Skeletal muscle tissue (tissue), 4 donors: ENCODE results near the gene CDAN1. TPM values are rescaled to one million over a fixed set of nuclear protein-coding genes. Genes with fewer than 3 reads are reported as not detected.
"Not testable (repeated sequence)": the region's sequence is repeated elsewhere in the genome, so short reads cannot be mapped to it uniquely, and the experiment has no call there.

Experiments used
- H3K27ac ChIP-seq: one replicate; pipeline ENCODE4 v1.7.0; 2013; ENCODE audit warnings: mild to moderate bottlenecking, low read depth, low read length, inconsistent platforms
- H3K27me3 ChIP-seq, 3 donors: one replicate each; pipeline ENCODE4 v1.7.0; 2013; ENCODE audit warnings: low read length in 3 of 3; ENCODE audit not compliant: control insufficient read depth in 3 of 3, insufficient read depth in 3 of 3
- H3K36me3 ChIP-seq, 3 donors: one replicate each; pipeline ENCODE4 v1.7.0; 2013; ENCODE audit warnings: low read length in 3 of 3; ENCODE audit not compliant: control insufficient read depth in 3 of 3, insufficient read depth in 3 of 3
- H3K4me1 ChIP-seq, 3 donors: one replicate each; pipeline ENCODE4 v1.7.0; 2013; ENCODE audit warnings: low read length in 3 of 3, mild to moderate bottlenecking in 3 of 3; ENCODE audit not compliant: control insufficient read depth in 3 of 3, insufficient read depth in 3 of 3
- H3K4me3 ChIP-seq, 3 donors: one replicate each; pipeline ENCODE4 v1.7.0; 2013; ENCODE audit warnings: low read length in 3 of 3
- H3K9ac ChIP-seq, 3 donors: one replicate each; pipeline ENCODE4 v1.7.0; 2013; ENCODE audit warnings: low read length in 3 of 3, mild to moderate bottlenecking in 3 of 3, moderate library complexity in 2 of 3, low read depth in 1 of 3
- H3K9me3 ChIP-seq, 3 donors: one replicate each; pipeline ENCODE4 v1.7.0; 2013; ENCODE audit warnings: low read length in 3 of 3; ENCODE audit not compliant: control insufficient read depth in 3 of 3
- total RNA-seq: library from RNA; depleted of rRNA; stranded (reverse); fragments of >200 nt; gene quantifications from one replicate; pipeline ENCODE4 v1.2.3, GENCODE V29; 2014
- donor health status: Osteomylitis.

The CDAN1 gene
- total RNA-seq, result 9.9 TPM

GRCh38 chr15:42736793-42737528 is at the start of gene CDAN1:
TSS of gene CDAN1 (minus strand) at chr15:42737128. CDS start at chr15:42737102, 26 bp downstream.
- Histone ChIP-seq H3K36me3 (peaks cover 29 to 33% (median 31%) of the 10 kb centered on the region in 3 donors), H3K27ac (peak within 1 kb of the TSS; percentile 83), H3K27me3 (no peaks in the 10 kb centered on the region), H3K9ac (peak within 1 kb of the TSS; percentile 88 to 94 (median 91)), H3K4me1 (peaks cover 10 to 18% (median 15%) of the 10 kb centered on the region in 3 donors), H3K4me3 (peak within 1 kb of the TSS; percentile 82 to 96 (median 94)), H3K9me3 (no peaks in the 10 kb centered on the region)

DNA sequence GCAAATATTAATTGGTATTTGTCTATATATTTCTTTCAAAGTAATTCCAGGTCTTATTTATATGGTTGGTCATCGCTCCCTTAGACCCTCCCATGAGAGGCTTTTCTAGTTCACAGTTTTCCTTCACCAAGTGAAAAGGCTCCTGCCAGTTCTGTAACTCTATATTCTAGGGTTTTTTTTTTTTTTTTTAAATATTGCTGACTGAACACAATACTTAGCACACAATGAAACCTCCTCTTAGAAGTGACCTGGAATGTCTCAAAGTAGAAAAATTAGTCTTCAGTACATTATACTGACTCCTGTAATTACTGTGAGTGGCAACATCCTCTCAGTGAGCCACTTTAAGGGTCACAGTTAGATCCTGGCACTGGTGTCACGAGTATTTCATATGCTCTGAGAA is 48.6 kb upstream of the CDAN1 start:
- no peaks in the 10 kb centered on the region for H3K4me1 ChIP-seq
- H3K9ac ChIP-seq, result no peak overlapping the region
- no peak overlapping the region for H3K27ac ChIP-seq
- H3K4me3 ChIP-seq, result no peak overlapping the region
- H3K27me3 ChIP-seq, result no peaks in the 10 kb centered on the region
- peaks cover 11 to 13% (median 12%) of the 10 kb centered on the region in 3 donors for H3K36me3 ChIP-seq
- no peaks in the 10 kb centered on the region for H3K9me3 ChIP-seq

- Histone ChIP-seq H3K9me3 (no peaks in the 10 kb centered on the region), H3K36me3 (peaks cover 11 to 13% (median 12%) of the 10 kb centered on the region in 3 donors), H3K27ac (peak overlapping the region; percentile 38), H3K4me1 (no peaks in the 10 kb centered on the region), H3K9ac (no peak overlapping the region), H3K4me3 (no peak overlapping the region), H3K27me3 (no peaks in the 10 kb centered on the region)
These were observed 47.8 kb upstream of the CDAN1 start for GRCh38 chr15:42784705-42785104.

GRCh38 chr15:42782716-42783115 is 45.8 kb upstream of the CDAN1 start:
- H3K4me1 ChIP-seq, result no peaks in the 10 kb centered on the region
- no peak overlapping the region for H3K4me3 ChIP-seq
- no peaks in the 10 kb centered on the region for H3K27me3 ChIP-seq
- no peaks in the 10 kb centered on the region for H3K9me3 ChIP-seq
- H3K9ac ChIP-seq, result no peak overlapping the region
- no peak overlapping the region for H3K27ac ChIP-seq
- peaks cover 11 to 13% (median 12%) of the 10 kb centered on the region in 3 donors for H3K36me3 ChIP-seq

DNA sequence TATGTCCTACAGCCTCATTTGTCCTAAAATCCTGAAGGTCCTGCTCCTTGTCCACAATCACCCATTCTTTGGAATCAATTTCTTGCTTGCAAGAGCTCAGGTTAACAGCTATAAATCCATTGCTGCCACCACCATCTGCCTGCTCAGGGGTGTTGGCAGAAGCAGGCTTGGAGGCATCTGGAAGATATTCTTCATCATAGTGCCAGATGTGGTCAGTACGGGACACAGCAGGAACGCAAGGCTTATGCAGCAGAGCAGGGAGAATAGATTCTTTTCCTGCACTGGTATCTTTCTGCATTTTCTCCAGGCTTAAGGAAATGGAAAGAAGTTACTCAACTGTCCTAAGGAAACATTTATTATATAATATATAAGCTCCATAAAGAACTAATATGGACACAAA is 38.5 kb upstream of the CDAN1 start:
- Histone ChIP-seq H3K9me3 (no peaks in the 10 kb centered on the region), H3K9ac (no peak overlapping the region), H3K4me3 (no peak overlapping the region), H3K27ac (no peak overlapping the region), H3K27me3 (no peaks in the 10 kb centered on the region), H3K4me1 (peaks cover 2 to 17% (median 3%) of the 10 kb centered on the region in 3 donors), H3K36me3 (peaks cover 5 to 22% (median 10%) of the 10 kb centered on the region in 3 donors)

GRCh38 chr15:42772901-42773300 is 36.0 kb upstream of the CDAN1 start:
- Histone ChIP-seq H3K9ac (no peak overlapping the region), H3K4me1 (peaks cover 2 to 17% (median 3%) of the 10 kb centered on the region in 3 donors), H3K9me3 (no peaks in the 10 kb centered on the region), H3K27ac (no peak overlapping the region), H3K27me3 (no peaks in the 10 kb centered on the region), H3K4me3 (no peak overlapping the region), H3K36me3 (peaks cover 5 to 22% (median 10%) of the 10 kb centered on the region in 3 donors)

GRCh38 chr15:42772144-42772543 is 35.2 kb upstream of the CDAN1 start:
- Histone ChIP-seq H3K36me3 (peaks cover 5 to 22% (median 10%) of the 10 kb centered on the region in 3 donors), H3K27me3 (no peaks in the 10 kb centered on the region), H3K9ac (no peak overlapping the region), H3K4me1 (peaks cover 2 to 17% (median 3%) of the 10 kb centered on the region in 3 donors), H3K4me3 (no peak overlapping the region), H3K27ac (no peak overlapping the region), H3K9me3 (no peaks in the 10 kb centered on the region)

GRCh38 chr15:42766109-42766508 is 29.2 kb upstream of the CDAN1 start:
- not testable (repeated sequence) for H3K4me1 ChIP-seq, H3K36me3 ChIP-seq, H3K9me3 ChIP-seq, H3K9ac ChIP-seq, H3K4me3 ChIP-seq, H3K27ac ChIP-seq, H3K27me3 ChIP-seq

DNA sequence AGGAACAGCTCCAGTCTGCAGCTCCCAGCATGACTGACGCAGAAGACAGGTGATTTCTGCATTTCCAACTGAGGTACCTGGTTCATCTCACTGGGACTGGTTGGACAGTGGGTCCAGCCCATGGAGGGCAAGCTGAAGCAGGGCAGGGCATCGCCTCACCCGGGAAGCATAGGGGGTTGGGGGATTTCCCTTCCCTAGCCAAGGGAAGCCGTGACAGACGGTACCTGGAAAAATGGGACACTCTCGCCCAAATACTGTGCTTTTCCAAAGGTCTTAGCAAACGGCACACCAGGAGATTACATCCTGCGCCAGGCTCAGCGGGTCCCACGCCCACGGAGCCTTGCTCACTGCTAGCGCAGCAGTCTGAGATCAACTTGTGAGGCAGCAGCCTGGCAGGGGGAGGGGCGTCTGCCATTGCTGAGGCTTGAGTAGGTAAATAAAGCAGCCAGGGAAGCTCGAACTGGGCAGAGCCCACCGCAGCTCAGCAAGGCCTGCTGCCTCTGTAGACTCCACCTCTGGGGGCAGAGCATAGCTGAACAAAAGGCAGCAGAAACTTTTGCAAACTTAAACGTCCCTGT is 27.3 kb upstream of the CDAN1 start:
- not testable (repeated sequence) for H3K27me3 ChIP-seq, H3K4me3 ChIP-seq, H3K36me3 ChIP-seq, H3K9ac ChIP-seq, H3K9me3 ChIP-seq, H3K4me1 ChIP-seq, H3K27ac ChIP-seq

DNA sequence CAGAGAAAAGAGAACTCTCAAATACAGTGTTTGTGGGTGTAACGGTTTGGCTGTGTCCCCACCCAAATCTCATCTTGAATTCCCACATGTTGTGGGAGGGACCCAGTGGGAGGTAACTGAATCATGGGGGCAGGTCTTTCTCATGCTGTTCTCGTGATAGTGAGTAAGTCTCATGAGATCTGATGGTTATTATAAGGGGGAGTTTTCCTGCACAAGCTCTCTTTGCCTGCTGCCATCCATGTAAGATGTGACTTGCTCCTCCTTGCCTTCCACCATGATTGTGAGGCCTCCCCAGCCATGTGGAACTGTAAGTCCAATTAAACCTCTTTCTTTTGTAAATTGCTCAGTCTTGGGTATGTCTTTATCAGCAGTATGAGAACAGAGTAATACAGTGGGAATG is 24.9 kb upstream of the CDAN1 start:
- not testable (repeated sequence) for H3K9ac ChIP-seq

More for the DNA sequence above, 24.9 kb upstream of the CDAN1 start:
- not testable (repeated sequence) for H3K4me3 ChIP-seq, H3K9me3 ChIP-seq, H3K27me3 ChIP-seq, H3K4me1 ChIP-seq, H3K27ac ChIP-seq, H3K36me3 ChIP-seq
